Transverse colon (tissue), 4 donors: ENCODE data around the gene TNNI2. TPM values are rescaled to one million over a fixed set of nuclear protein-coding genes. Genes with fewer than 3 reads are reported as not detected.

ENCODE experiments used
- DNase-seq: peaks from one replicate; pipeline ENCODE4 v3.0.0-alpha.2; 2019
- H3K27ac ChIP-seq, 4 donors: fragments of 200-600 bp; sonication (generic); 2 replicates each; pipeline ENCODE4 v1.5.1; 2016 to 2018; ENCODE audit warnings: inconsistent platforms in 4 of 4
- H3K27me3 ChIP-seq: fragments of 200-600 bp; sonication (generic); 2 replicates; pipeline ENCODE4 v1.5.1; 2017; ENCODE audit warnings: inconsistent platforms
- H3K36me3 ChIP-seq, 4 donors: fragments of 200-600 bp; sonication (generic); 2 replicates each; pipeline ENCODE4 v1.5.1; 2017 to 2019; ENCODE audit warnings: inconsistent platforms in 4 of 4
- H3K4me1 ChIP-seq, 4 donors: fragments of 200-600 bp; sonication (generic); 2 replicates each; pipeline ENCODE4 v1.5.1; 2017 to 2020; ENCODE audit warnings: inconsistent platforms in 4 of 4
- H3K4me3 ChIP-seq, 4 donors: fragments of 200-600 bp; sonication (generic); 1 replicate in 1 of 4; 2 replicates in 3 of 4; pipeline versions ENCODE4 v1.5.1 to v1.6.1; 2017 to 2019; ENCODE audit warnings: inconsistent platforms in 4 of 4
- H3K9me3 ChIP-seq, 2 donors: fragments of 200-600 bp; sonication (generic); 2 replicates each; pipeline ENCODE4 v1.5.1; 2017 to 2019; ENCODE audit warnings: inconsistent platforms in 2 of 2
- EP300 ChIP-seq: sonication (generic); formaldehyde crosslinking; IDR thresholded peaks from one replicate; pipeline ENCODE4 v1.6.1; 2017; ENCODE audit warnings: antibody characterized with exemption, low read depth
- POLR2A ChIP-seq: fragments of 450-650 bp; IDR thresholded peaks from one replicate; pipeline ENCODE4 v1.6.1; 2016; ENCODE audit warnings: antibody characterized with exemption, mild to moderate bottlenecking, moderate library complexity
- POLR2AphosphoS5 ChIP-seq, 3 donors: sonication (generic); formaldehyde crosslinking; IDR thresholded peaks; one replicate each; pipeline ENCODE4 v1.6.1; 2016; ENCODE audit warnings: antibody characterized with exemption in 3 of 3
- WGBS, 2 donors: methylation state at CpG; one replicate each; pipeline ENCODE4 v1.1.5; 2018; ENCODE audit warnings: low coverage in 1 of 2; 5-methylcytosine and 5-hydroxymethylcytosine counted together
- in situ Hi-C, 4 donors: fragments of 200-750 bp; cut with MboI; loops; one replicate each; pipeline versions ENCODE4 v1.15.0 to v1.15.1; 2017; ENCODE audit warnings: low sequenced_read_pairs in 3 of 4, low pct_ligation_motif_present in 1 of 4, low pct_unique_long_range_greater_than_20kb in 1 of 4
- intact Hi-C: fragments of 100-400 bp; cut with DNase I; formaldehyde crosslinking; loops from one replicate; pipeline ENCODE4 v1.15.1; 2023; ENCODE audit warnings: low total_unique reads
- total RNA-seq, 4 donors: library from RNA; depleted of rRNA; stranded (reverse); fragments of >200 nt; gene quantifications; one replicate each; pipeline ENCODE4 v1.1.0, GENCODE V29; 2016
- TF ChIP-seq, protein P1 (sequence below), 5 experiments: fragments of 200-600 bp in 3 of 5; fragments of 450-650 bp in 2 of 5; sonication (generic) in 3 of 5; IDR thresholded peaks; 1 replicate in 2 of 5; 2 replicates in 3 of 5; pipeline ENCODE4 v1.5.1; 2016 to 2017; ENCODE audit warnings: antibody characterized with exemption in 5 of 5, inconsistent platforms in 3 of 5, mild to moderate bottlenecking in 2 of 5, moderate library complexity in 1 of 5

The TNNI2 gene
- total RNA-seq, 4 donors from 2014 or later = 3.5 to 35.9 TPM; not detected in 2

GRCh38 chr11:1828542-1828941 lies 10.2 kb upstream of the TNNI2 start:
- Histone ChIP-seq H3K36me3 (no peaks in the 10 kb centered on the region), H3K27me3 (peaks cover 6% of the 10 kb centered on the region), H3K4me1 (peaks cover 22 to 52% (median 45%) of the 10 kb centered on the region in 4 donors), H3K9me3 (no peaks in the 10 kb centered on the region), H3K27ac (no peak overlapping the region), H3K4me3 (no peak overlapping the region)
- intact Hi-C loops (no loop called here), in situ Hi-C loops (no loop called here)
- DNase-seq = no peak
- WGBS, 2 donors = 81% methylated on average over 11 of the region's 12 CpGs; no CpG with 5 or more reads in 1 of the 2 donors
- TF ChIP-seq, protein P1, sequence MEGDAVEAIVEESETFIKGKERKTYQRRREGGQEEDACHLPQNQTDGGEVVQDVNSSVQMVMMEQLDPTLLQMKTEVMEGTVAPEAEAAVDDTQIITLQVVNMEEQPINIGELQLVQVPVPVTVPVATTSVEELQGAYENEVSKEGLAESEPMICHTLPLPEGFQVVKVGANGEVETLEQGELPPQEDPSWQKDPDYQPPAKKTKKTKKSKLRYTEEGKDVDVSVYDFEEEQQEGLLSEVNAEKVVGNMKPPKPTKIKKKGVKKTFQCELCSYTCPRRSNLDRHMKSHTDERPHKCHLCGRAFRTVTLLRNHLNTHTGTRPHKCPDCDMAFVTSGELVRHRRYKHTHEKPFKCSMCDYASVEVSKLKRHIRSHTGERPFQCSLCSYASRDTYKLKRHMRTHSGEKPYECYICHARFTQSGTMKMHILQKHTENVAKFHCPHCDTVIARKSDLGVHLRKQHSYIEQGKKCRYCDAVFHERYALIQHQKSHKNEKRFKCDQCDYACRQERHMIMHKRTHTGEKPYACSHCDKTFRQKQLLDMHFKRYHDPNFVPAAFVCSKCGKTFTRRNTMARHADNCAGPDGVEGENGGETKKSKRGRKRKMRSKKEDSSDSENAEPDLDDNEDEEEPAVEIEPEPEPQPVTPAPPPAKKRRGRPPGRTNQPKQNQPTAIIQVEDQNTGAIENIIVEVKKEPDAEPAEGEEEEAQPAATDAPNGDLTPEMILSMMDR (IDR thresholded peaks at IDR 0.05) = no peak
- no peak for TF ChIP-seq EP300
- TF ChIP-seq POLR2AphosphoS5 (IDR thresholded peaks at IDR 0.05) = no peak
- TF ChIP-seq POLR2A = no peak

DNA sequence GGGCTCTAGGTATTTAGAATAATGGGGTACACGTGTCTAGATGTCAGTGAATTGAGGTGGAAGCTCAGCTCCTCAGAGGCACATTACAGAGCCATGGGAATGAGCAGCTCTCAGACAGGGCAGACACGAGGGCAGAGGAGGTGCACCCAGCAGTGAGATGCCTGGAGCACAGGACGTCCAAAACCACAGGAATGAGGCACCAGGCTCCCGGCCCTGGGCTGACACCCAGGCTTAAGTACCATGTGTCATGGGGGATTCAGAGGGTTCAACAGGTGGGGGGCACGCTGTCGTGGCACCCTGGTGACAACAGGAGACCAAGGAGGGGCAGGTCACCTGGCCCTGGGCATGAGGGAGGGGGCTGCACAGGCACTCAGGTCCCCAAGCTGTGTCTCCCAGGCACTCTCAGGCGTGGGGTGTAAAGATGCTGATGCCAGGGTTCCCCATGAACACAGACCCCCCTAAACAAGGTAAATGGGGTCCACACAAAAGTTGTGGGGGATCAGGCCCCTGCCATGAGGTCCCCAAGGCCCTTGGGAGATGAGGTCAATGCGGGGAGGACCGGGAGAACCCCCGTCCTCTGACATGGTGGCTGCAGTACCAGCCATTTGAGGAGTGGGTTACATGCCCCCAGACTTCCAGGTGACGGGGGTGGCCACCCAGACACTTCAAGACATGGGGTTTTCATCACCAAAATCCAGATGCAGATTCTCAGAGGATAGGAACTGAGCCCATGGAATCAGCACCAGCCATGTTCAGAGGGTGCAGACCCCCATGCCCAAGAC lies 9.6 kb upstream of the TNNI2 start:
- Histone ChIP-seq H3K27me3 (peaks cover 6% of the 10 kb centered on the region), H3K36me3 (no peaks in the 10 kb centered on the region), H3K4me3 (no peak overlapping the region), H3K27ac (no peak overlapping the region), H3K4me1 (peaks cover 22 to 57% (median 51%) of the 10 kb centered on the region in 4 donors), H3K9me3 (no peaks in the 10 kb centered on the region)
- in situ Hi-C loops (no loop called here), intact Hi-C loops (no loop called here)
- TF ChIP-seq, protein P1 (IDR thresholded peaks at IDR 0.05) = no peak
- TF ChIP-seq POLR2AphosphoS5 (IDR thresholded peaks at IDR 0.05) (no peak), POLR2A (no peak), EP300 (no peak)
- 20 to 74% methylated on average over 2 to 11 of the region's 11 CpGs for WGBS, 2 donors
- DNase-seq = no peak

DNA sequence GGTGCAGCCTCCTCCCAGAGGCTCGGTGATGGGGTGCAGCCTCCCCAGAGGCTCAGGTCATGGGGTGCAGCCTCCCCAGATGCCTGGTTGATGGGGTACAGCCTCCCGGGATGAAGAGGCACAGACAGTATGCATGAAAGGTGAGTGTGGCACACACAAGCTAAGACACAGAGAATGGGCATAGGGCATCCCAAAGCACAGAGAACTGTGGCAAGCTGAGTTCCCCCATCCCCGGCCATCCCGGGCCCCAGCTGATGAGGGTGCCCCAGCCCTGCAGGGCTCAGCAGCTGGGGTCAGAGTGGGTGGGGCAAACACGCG lies 8.8 kb upstream of the TNNI2 start:
- H3K4me1 ChIP-seq = peaks cover 29 to 65% (median 58%) of the 10 kb centered on the region in 4 donors
- no peak for DNase-seq
- in situ Hi-C loops (no loop called here), intact Hi-C loops (loop anchor here (5.0 kb wide), 1 partner anchor 178 kb away; no protein-coding TSS in a partner anchor)
- H3K4me3 ChIP-seq = no peak overlapping the region
- no peaks in the 10 kb centered on the region for H3K9me3 ChIP-seq
- TF ChIP-seq, protein P1 (IDR thresholded peaks at IDR 0.05) = no peak
- TF ChIP-seq POLR2A = no peak
- no peak for TF ChIP-seq POLR2AphosphoS5 (IDR thresholded peaks at IDR 0.05)
- no peak for TF ChIP-seq EP300
- peaks cover 6% of the 10 kb centered on the region for H3K27me3 ChIP-seq
- no peaks in the 10 kb centered on the region for H3K36me3 ChIP-seq
- WGBS, 2 donors = 47% methylated on average over 2 of the region's 6 CpGs; no CpG with 5 or more reads in 1 of the 2 donors
- H3K27ac ChIP-seq = no peak overlapping the region

DNA sequence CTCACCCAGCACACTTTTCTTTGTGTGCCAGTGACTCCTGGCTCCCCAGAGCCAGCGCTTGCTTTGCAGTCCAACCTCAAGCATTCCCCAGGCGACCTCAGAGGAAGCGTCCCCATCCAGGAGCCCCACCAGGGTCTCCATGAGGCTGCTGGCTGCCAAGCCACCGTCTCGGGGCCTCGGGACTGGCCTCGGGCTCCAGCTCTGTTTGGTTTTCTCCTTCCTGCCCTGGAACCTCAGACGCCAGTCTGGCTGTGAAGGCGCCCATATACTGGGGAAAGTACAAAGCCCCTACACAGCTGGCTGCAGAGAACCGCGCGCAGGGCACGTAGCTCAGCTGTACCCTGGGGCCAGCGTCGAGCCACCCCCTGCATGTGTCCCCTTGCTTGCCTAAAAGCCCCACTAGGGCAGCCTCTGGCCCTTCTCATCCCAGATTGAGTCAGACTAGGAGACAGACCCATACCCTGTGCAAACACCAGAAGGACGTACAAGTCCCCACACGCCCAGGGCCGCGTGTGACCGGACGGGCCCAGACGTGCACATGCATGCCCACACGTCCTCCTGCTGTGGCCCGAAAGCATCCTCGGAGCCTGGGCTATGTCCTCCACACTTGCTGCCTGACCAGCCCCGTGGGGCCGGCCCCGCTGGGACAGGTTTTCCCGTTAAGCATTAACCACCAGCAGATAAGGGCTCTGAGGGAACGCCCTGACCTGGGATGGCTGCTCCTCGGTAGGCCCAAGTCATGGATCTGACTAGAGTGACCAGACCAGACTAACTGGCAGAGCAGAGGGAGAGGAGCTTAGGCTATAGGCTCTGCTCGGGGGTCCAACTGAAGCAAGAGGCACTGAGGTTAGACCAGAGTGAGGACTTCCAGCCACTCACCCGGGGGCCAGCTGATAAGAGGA lies 8.2 kb upstream of the TNNI2 start:
- TF ChIP-seq POLR2AphosphoS5 (IDR thresholded peaks at IDR 0.05) (peak; percentile 25 to 45 (median 44)), EP300 (no peak), POLR2A (peak; percentile 63)
- TF ChIP-seq, protein P1 (IDR thresholded peaks at IDR 0.05) = no peak
- peaks cover 29 to 62% (median 58%) of the 10 kb centered on the region in 4 donors for H3K4me1 ChIP-seq
- DNase-seq = peak; percentile 88
- in situ Hi-C loops = no loop called here
- H3K27ac ChIP-seq = peak overlapping the region in 3 of 4 donors; percentile 39 to 62 (median 46)
- intact Hi-C loops = loop anchor here (5.0 kb wide), 1 partner anchor 178 kb away; no protein-coding TSS in a partner anchor
- H3K4me3 ChIP-seq = no peak overlapping the region
- 40% methylated on average over 28 of the region's 33 CpGs; no CpG with 5 or more reads in 1 of the 2 donors for WGBS, 2 donors
- H3K27me3 ChIP-seq = peaks cover 6% of the 10 kb centered on the region
- no peaks in the 10 kb centered on the region for H3K9me3 ChIP-seq
- H3K36me3 ChIP-seq = no peaks in the 10 kb centered on the region
